Neuronal stem cell (in vitro differentiated cells): Measurements from ENCODE around the gene DDX52. TPM values are rescaled to one million over a fixed set of nuclear protein-coding genes. Genes with fewer than 3 reads are reported as not detected.

ENCODE experiments used
- DNase-seq: peaks from one replicate; pipeline ENCODE4 v3.0.0-alpha.2; 2013; ENCODE audit warnings: low spot score
- H2AFZ ChIP-seq: one replicate; pipeline ENCODE4 v1.6.1; 2013; ENCODE audit warnings: mild to moderate bottlenecking, low read length, inconsistent platforms
- H2AK5ac ChIP-seq: 2 replicates; pipeline ENCODE4 v1.6.1; 2013; ENCODE audit warnings: low read depth, mild to moderate bottlenecking, inconsistent platforms, low read length, moderate library complexity, mixed read lengths
- H2BK120ac ChIP-seq: 2 replicates; pipeline ENCODE4 v1.6.1; 2013; ENCODE audit warnings: low read depth, mild to moderate bottlenecking, inconsistent platforms, low read length, moderate library complexity, mixed read lengths
- H2BK12ac ChIP-seq: one replicate; pipeline ENCODE4 v1.6.1; 2013; ENCODE audit warnings: low read length, inconsistent platforms
- H2BK15ac ChIP-seq: 2 replicates; pipeline ENCODE4 v1.6.1; 2013; ENCODE audit warnings: mild to moderate bottlenecking, low read length, inconsistent platforms, mixed read lengths
- H2BK5ac ChIP-seq: one replicate; pipeline ENCODE4 v1.6.1; 2013; ENCODE audit warnings: inconsistent platforms, mild to moderate bottlenecking, low read length, moderate library complexity
- H3K14ac ChIP-seq: one replicate; pipeline ENCODE4 v1.6.1; 2013; ENCODE audit warnings: low read length, inconsistent platforms
- H3K18ac ChIP-seq: 2 replicates; pipeline ENCODE4 v1.6.1; 2013; ENCODE audit warnings: low read length, inconsistent platforms
- H3K23ac ChIP-seq: 2 replicates; pipeline ENCODE4 v1.6.1; 2013; ENCODE audit warnings: low read depth, mild to moderate bottlenecking, mixed read lengths, low read length, inconsistent platforms; ENCODE audit not compliant: poor library complexity
- H3K27ac ChIP-seq: replicated peaks from 3 replicates; pipeline ENCODE4 v1.5.1; 2013; ENCODE audit warnings: low read length, inconsistent platforms
- H3K27me3 ChIP-seq, 3 experiments: 2 replicates each; pipeline ENCODE4 v1.6.1; 2013; ENCODE audit warnings: low read length in 3 of 3, mild to moderate bottlenecking in 2 of 3, inconsistent platforms in 1 of 3, low read depth in 1 of 3, mixed read lengths in 1 of 3, moderate library complexity in 1 of 3; ENCODE audit not compliant: control insufficient read depth in 3 of 3, insufficient read depth in 3 of 3
- H3K36me3 ChIP-seq, 2 donors: replicated peaks in 1 of 2; 2 replicates each; pipeline ENCODE4 v1.6.1; 2013; ENCODE audit warnings: low read length in 2 of 2; ENCODE audit not compliant: control insufficient read depth in 2 of 2, insufficient read depth in 2 of 2
- H3K4ac ChIP-seq: 2 replicates; pipeline ENCODE4 v1.6.1; 2013; ENCODE audit warnings: inconsistent platforms, mild to moderate bottlenecking, low read length, moderate library complexity
- H3K4me1 ChIP-seq, 2 donors: 1 replicate in 1 of 2; 2 replicates in 1 of 2; pipeline ENCODE4 v1.6.1; 2013; ENCODE audit warnings: low read length in 2 of 2, low read depth in 1 of 2; ENCODE audit not compliant: control insufficient read depth in 2 of 2, insufficient read depth in 1 of 2
- H3K4me2 ChIP-seq: one replicate; pipeline ENCODE4 v1.6.1; 2013; ENCODE audit warnings: mild to moderate bottlenecking, low read length, inconsistent platforms; ENCODE audit not compliant: insufficient read depth, poor library complexity, severe bottlenecking
- H3K4me3 ChIP-seq, 2 donors: 2 replicates each; pipeline ENCODE4 v1.5.1; 2013; ENCODE audit warnings: low read length in 2 of 2, mild to moderate bottlenecking in 2 of 2, inconsistent platforms in 1 of 2, moderate library complexity in 1 of 2
- H3K79me1 ChIP-seq: one replicate; pipeline ENCODE4 v1.6.1; 2013; ENCODE audit warnings: low read depth, mild to moderate bottlenecking, inconsistent platforms, low read length, moderate library complexity
- H3K9ac ChIP-seq: one replicate; pipeline ENCODE4 v1.6.1; 2013; ENCODE audit warnings: mild to moderate bottlenecking, low read depth, low read length, inconsistent platforms; ENCODE audit not compliant: poor library complexity
- H3K9me3 ChIP-seq, 2 donors: replicated peaks in 1 of 2; 2 replicates each; pipeline versions ENCODE3 to v1.6.1; 2013; ENCODE audit warnings: low read length in 2 of 2, mild to moderate bottlenecking in 2 of 2, inconsistent platforms in 1 of 2, low read depth in 1 of 2, mixed read lengths in 1 of 2, moderate library complexity in 1 of 2; ENCODE audit not compliant: control insufficient read depth in 2 of 2, insufficient read depth in 1 of 2
- H4K8ac ChIP-seq: one replicate; pipeline ENCODE4 v1.6.1; 2013; ENCODE audit warnings: low read depth, mild to moderate bottlenecking, inconsistent platforms, low read length, moderate library complexity
- H4K91ac ChIP-seq: one replicate; pipeline ENCODE4 v1.6.1; 2013; ENCODE audit warnings: low read length, low read depth, mild to moderate bottlenecking, inconsistent platforms; ENCODE audit not compliant: poor library complexity
- WGBS, 2 donors: extraction: QIAGEN DNeasy Blood & Tissue Kit; methylation state at CpG; one replicate each; pipeline ENCODE4 v1.1.7; 2013; ENCODE audit warnings: missing lambda C conversion rate in 2 of 2, mixed read lengths in 1 of 2; ENCODE audit not compliant: insufficient read length in 2 of 2, insufficient replicate concordance in 1 of 2; ENCODE audit errors: extremely low coverage in 2 of 2; 5-methylcytosine and 5-hydroxymethylcytosine counted together
- polyA plus RNA-seq, 2 experiments: library from polyadenylated mRNA; stranded (reverse); fragments of 200-250 nt; gene quantifications; one replicate each; pipeline ENCODE4 v1.2.3, GENCODE V29; 2013

DDX52 gene, protein sequence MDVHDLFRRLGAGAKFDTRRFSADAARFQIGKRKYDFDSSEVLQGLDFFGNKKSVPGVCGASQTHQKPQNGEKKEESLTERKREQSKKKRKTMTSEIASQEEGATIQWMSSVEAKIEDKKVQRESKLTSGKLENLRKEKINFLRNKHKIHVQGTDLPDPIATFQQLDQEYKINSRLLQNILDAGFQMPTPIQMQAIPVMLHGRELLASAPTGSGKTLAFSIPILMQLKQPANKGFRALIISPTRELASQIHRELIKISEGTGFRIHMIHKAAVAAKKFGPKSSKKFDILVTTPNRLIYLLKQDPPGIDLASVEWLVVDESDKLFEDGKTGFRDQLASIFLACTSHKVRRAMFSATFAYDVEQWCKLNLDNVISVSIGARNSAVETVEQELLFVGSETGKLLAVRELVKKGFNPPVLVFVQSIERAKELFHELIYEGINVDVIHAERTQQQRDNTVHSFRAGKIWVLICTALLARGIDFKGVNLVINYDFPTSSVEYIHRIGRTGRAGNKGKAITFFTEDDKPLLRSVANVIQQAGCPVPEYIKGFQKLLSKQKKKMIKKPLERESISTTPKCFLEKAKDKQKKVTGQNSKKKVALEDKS
- polyA plus RNA-seq (2013, experiment 1 of 2): 33.9 TPM
- polyA plus RNA-seq (2013, experiment 2 of 2): 36.6 TPM

DNA sequence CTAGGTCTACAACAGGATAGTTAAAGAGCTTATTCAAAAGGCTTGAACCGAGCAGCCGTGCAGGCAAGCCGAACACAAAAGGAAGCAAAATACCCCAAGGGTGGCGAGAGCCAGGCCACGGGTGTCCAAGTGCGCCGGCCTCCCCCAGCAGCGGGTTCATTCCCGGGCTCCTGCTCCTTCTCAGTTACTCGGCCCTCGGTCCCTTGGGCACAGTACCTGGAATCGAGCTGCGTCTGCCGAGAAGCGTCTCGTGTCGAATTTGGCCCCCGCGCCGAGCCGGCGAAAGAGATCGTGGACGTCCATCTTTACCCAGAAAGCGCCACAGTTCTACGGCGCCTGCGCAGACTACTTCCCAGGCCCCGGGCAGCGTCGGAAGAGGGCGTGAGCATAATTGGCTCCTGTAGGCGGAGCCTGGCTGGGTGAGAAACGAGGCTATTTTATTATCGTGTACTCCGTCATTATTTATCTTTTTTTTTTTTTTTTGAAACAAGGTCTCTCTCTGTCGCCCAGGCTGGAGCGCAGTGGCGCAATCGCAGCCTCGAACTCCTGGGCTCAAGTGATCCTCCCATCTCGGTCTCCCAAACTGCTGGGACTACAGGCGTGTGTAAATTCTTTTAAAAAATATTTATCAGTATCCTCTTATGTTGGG lies at the start of gene DDX52:
Gene DDX52, minus strand, starts transcription at position 329 of the 649 bp plus-strand sequence. Its CDS starts 26 bp downstream, at position 303.
- WGBS, 2 donors: no CpG with 5 or more reads among the region's 43 CpGs
- peak within 1 kb of the TSS; percentile 93 for H3K9ac ChIP-seq
- H3K36me3 ChIP-seq: peaks cover 4 to 39% of the 10 kb centered on the region in 2 donors
- no peak within 1 kb of the TSS for H3K4ac ChIP-seq
- peaks cover 1 to 2% of the 10 kb centered on the region in 2 donors for H3K4me1 ChIP-seq
- H3K27ac ChIP-seq: peak within 1 kb of the TSS; percentile 59
- H2BK5ac ChIP-seq: no peak within 1 kb of the TSS
- peak within 1 kb of the TSS; percentile 90 for H2AFZ ChIP-seq
- H2BK12ac ChIP-seq: no peak within 1 kb of the TSS
- peak within 1 kb of the TSS; percentile 97 for H3K18ac ChIP-seq
- no peak within 1 kb of the TSS for H4K91ac ChIP-seq
- H2AK5ac ChIP-seq: no peak within 1 kb of the TSS
- H4K8ac ChIP-seq: no peak within 1 kb of the TSS
- no peak within 1 kb of the TSS for H3K14ac ChIP-seq
- H3K4me2 ChIP-seq: peak within 1 kb of the TSS; percentile 56
- no peak within 1 kb of the TSS for H2BK120ac ChIP-seq
- peak within 1 kb of the TSS; percentile 77 to 94 for H3K4me3 ChIP-seq
- no peak within 1 kb of the TSS for H3K23ac ChIP-seq
- no peak within 1 kb of the TSS for H2BK15ac ChIP-seq
- H3K9me3 ChIP-seq: no peaks in the 10 kb centered on the region
- H3K27me3 ChIP-seq: peaks cover 0 to 35% (median 5%) of the 10 kb centered on the region in 3 experiments
- peak; percentile 78 for DNase-seq
- no peaks in the 10 kb centered on the region for H3K79me1 ChIP-seq

DNA sequence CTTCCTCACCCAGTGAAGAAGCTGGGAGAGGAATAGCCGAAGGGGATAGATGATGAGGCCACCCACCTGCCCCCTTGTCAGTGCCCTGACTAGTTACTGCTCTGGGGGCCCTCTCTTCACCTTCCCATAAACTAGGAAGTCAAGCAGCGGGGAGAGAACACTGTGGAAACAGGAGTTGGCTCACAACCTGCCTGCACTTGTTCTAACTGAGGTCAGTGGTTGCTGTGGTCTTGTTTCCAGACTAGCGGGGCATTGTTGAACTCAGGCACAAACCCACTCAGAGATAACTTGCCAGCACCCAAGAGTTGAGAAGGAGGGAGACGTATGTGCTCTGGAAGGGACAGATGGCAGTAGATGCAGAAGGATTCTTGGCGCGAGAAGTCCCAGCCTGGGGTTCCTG lies 48.6 kb upstream of the DDX52 start:
- H3K23ac ChIP-seq: no peak overlapping the region
- peaks cover 0 to 20% (median 0%) of the 10 kb centered on the region in 3 experiments for H3K27me3 ChIP-seq
- no peak overlapping the region for H3K4me2 ChIP-seq
- H3K79me1 ChIP-seq: no peaks in the 10 kb centered on the region
- no peak overlapping the region for H2BK120ac ChIP-seq
- H3K9me3 ChIP-seq: no peaks in the 10 kb centered on the region
- H2BK12ac ChIP-seq: no peak overlapping the region
- no peak overlapping the region for H3K27ac ChIP-seq
- peak overlapping the region; percentile 12 for H3K18ac ChIP-seq
- DNase-seq: no peak
- H2BK15ac ChIP-seq: no peak overlapping the region
- H3K4me3 ChIP-seq: peak overlapping the region in 1 of 2 donors; percentile 22
- no peak overlapping the region for H4K8ac ChIP-seq
- H2BK5ac ChIP-seq: no peak overlapping the region
- no peak overlapping the region for H4K91ac ChIP-seq
- no peak overlapping the region for H3K4ac ChIP-seq
- no CpG with 5 or more reads among the region's 6 CpGs for WGBS, 2 donors
- H3K14ac ChIP-seq: no peak overlapping the region
- H3K36me3 ChIP-seq: no peaks in the 10 kb centered on the region
- no peak overlapping the region for H2AK5ac ChIP-seq
- H3K9ac ChIP-seq: no peak overlapping the region
- no peaks in the 10 kb centered on the region for H3K4me1 ChIP-seq
- no peak overlapping the region for H2AFZ ChIP-seq

DNA sequence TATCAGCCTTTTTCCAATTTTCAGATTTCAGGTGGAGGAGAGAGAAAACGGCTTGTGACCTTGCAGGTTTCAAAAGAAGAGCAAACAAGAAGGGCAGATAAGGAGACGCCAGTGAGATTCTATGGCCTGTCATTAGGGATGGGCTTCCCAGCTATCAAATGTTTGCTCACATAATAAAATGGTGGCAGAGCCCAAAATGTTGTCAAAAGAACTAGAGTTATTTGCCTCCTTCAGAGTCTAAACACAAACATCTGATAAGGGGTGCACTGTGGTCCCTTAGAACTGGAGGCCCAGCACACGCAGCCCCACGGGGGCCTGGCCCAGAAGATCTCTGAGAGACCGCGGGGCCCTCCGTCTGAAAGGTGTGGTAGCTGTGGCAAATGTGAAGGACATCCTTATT lies 46.1 kb upstream of the DDX52 start:
- Histone ChIP-seq H3K4ac (no peak overlapping the region), H3K9me3 (no peaks in the 10 kb centered on the region), H4K91ac (no peak overlapping the region), H2BK15ac (no peak overlapping the region), H3K79me1 (no peaks in the 10 kb centered on the region), H2BK5ac (no peak overlapping the region), H2AFZ (no peak overlapping the region), H3K4me2 (no peak overlapping the region), H3K4me1 (no peaks in the 10 kb centered on the region), H2BK12ac (no peak overlapping the region), H3K9ac (no peak overlapping the region), H3K23ac (no peak overlapping the region), H2BK120ac (no peak overlapping the region), H2AK5ac (no peak overlapping the region), H3K27ac (no peak overlapping the region), H3K4me3 (no peak overlapping the region), H4K8ac (no peak overlapping the region), H3K14ac (no peak overlapping the region), H3K36me3 (no peaks in the 10 kb centered on the region), H3K18ac (no peak overlapping the region), H3K27me3 (peaks cover 0 to 38% (median 0%) of the 10 kb centered on the region in 3 experiments)
- no peak for DNase-seq
- no CpG with 5 or more reads among the region's 7 CpGs for WGBS, 2 donors
